HG03520 (cell line): ENCODE results near the gene QSOX1.
"Not testable (repeated sequence)": the region's sequence is repeated elsewhere in the genome, so short reads cannot be mapped to it uniquely, and the experiment has no call there.

Experiments
- ATAC-seq: cut with Tn5 transposase; IDR thresholded peaks from one replicate; pipeline ENCODE4 v1.9.1; 2021; ENCODE audit warnings: mild to moderate bottlenecking, moderate library complexity; ENCODE audit not compliant: unreplicated experiment

The QSOX1 gene, protein sequence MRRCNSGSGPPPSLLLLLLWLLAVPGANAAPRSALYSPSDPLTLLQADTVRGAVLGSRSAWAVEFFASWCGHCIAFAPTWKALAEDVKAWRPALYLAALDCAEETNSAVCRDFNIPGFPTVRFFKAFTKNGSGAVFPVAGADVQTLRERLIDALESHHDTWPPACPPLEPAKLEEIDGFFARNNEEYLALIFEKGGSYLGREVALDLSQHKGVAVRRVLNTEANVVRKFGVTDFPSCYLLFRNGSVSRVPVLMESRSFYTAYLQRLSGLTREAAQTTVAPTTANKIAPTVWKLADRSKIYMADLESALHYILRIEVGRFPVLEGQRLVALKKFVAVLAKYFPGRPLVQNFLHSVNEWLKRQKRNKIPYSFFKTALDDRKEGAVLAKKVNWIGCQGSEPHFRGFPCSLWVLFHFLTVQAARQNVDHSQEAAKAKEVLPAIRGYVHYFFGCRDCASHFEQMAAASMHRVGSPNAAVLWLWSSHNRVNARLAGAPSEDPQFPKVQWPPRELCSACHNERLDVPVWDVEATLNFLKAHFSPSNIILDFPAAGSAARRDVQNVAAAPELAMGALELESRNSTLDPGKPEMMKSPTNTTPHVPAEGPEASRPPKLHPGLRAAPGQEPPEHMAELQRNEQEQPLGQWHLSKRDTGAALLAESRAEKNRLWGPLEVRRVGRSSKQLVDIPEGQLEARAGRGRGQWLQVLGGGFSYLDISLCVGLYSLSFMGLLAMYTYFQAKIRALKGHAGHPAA

DNA sequence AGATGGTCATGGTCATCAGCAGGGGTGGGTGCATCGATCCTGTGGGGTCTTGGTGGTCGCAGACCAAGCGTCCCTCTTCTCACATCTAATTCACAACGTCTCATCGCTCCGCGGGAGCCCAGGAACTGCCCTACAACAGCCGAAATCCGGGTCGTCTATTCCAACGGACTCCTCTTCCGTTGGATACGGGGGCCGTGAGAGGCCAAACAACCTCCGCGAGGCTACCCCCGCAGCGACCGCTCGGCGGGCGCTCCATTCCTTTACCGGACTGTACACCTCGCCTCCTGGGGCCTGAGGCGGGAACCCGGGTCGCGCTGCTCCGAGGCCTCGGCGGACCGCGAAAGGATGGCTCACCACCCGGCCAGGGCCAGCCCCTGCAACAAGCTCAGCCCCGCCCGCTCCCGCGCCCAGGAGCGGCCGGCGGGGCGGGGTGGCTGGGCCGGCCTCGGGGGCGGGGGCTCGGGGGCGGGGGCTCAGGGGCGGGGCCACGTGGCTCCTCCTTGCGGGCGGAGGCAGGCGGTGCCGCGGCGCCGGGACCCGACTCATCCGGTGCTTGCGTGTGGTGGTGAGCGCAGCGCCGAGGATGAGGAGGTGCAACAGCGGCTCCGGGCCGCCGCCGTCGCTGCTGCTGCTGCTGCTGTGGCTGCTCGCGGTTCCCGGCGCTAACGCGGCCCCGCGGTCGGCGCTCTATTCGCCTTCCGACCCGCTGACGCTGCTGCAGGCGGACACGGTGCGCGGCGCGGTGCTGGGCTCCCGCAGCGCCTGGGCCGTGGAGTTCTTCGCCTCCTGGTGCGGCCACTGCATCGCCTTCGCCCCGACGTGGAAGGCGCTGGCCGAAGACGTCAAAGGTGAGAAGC is at the start of gene QSOX1:
Gene QSOX1 (plus strand): TSS at position 545 of the 857 bp plus-strand sequence. CDS start 39 bp downstream, at position 584.
- peak; percentile 89 for ATAC-seq

DNA sequence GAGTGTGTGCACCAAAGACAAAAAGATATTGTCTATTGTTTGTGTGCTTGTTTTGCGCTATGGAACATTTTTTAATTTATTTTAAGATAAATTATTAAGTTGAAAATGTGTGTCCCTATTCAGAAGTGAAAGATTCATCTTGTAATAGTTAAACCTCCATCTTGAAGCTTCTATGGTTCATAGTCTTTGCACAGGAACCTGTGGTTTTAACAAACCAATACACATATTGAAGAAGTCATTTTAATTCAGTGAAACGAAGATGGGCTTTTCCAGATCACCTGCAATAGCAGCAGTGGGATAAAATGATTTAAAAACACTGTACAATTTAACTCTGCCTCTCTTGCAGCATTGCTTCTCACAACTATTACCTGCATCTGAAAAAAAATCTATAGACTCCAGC is 42.6 kb upstream of the QSOX1 start:
- no peak for ATAC-seq

DNA sequence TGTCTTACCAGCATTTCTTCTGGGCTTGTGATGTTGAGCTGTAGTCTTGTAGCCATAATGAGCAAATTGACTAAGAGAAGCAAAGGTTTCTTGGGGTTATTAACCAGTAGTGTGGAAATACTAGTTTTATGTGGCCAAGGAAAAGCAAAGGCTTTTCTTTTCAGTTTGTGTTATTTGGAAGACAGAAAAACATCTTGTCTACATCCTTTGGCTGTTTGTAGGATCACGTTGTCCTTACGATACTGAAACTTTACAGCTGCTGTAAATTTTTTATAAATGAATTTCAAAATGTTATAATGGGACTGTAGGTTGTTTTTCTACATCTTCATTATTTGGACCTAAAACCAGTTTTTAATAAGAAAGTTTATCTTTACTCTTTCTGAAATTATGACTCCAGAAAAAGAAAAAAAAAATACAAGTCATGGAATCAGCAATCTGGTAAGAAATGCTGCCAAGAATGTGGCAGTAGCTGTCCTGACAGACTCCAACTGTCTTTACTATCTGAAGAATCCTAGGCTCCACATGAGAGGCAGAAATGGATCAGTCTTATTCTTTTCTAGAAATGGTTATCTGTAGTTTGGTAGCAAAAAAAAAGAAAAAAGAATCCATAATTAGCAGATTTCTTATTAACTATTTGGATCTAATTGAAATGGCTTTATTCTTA is 41.6 kb upstream of the QSOX1 start:
- ATAC-seq: no peak

DNA sequence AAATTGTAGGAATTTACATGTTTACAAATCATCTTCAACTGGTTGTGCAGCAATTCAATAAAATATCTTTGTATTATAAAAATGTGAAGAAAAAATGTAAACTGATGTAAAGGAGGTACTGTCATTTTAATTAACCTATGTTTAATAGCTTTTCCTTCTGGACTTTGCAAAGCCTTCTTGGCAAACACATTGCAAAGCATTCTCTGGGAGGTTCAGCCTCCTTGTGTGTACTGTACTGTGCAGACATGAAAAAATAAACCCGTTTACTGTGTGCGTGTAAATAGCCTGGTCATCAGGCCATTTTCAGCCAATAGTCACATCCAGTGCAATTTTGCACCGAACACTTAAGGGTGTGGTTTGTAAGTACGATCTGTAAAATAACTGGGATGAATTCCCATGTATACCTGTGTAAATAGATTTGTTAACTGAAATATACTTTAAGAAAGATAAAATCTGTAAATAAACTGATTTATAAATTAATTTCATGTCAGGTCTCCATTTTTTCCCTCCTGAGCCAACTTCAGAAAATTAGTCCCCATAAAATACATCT is 40.2 kb upstream of the QSOX1 start:
- ATAC-seq: no peak

DNA sequence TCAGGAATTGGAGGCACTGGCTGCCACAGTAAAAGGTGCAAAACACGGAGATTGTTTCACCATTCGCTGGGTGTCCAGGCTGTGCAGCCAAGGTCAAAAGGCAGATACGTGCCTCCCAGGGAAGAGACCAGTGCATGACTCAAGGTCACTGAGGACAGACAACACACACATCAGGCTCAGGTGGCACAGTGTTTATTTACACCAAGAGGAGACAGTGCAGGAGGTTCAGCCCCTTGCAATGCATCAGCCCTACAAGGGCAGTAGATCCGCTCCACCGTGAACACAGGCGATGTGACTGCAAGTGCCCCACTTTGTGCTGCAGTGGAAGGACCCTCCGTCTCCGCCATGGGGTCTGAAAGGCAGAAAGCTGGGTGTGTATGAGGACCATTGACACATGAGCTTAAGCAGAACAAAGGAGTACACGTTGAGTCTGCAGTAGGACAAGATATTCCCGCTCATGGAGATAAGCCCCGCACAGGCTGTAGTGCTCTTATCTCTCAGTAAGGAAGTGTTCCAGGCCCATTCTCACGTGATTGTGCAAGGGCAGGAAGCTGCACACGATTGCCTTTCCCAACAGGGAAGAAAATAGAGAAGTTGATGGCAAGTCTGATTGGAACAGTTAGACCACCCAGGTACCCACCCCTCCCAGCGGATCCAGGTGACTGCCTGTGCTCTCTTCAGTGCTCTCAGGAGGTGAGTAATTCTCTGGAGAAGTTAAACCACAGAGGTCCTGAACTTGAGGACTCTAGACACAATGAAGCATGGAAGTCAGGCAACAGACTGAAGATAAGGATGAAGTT is 37.5 kb upstream of the QSOX1 start:
- no peak for ATAC-seq

DNA sequence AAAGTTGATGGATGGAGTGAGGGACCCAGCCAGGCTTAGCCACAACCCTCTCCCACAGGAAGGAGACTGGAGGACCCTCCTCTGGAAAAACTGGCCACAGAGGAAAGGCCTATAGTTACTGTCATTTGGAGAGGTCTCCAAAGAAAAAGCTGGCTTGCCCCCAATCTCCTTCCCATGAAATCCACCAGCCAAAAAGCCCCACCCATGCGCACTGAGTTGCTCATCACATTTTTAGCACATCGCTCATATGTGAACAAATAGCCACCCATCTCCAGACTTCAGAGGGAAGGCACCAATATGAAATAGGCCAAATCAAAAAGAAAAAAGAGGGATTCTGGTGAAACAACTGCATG is 36.9 kb upstream of the QSOX1 start:
- ATAC-seq: no peak

DNA sequence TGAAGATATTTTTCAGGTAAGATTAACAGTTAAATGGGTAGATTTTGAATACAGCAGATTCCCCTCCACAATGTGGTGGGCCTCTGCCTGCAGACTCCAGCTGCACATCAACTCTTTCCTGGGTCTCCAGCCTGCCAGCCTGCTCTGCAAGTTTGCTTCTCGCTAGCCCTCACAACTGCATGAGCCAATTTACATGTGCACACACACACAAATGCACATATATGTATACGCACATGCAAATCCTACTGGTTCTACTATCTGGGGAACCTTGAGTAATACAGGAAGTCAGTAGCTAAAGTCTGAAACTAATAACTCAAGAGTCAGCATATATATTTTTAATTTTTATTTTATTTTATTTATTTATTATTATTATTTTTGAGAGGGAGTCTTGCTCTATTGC is 34.8 kb upstream of the QSOX1 start:
- ATAC-seq: no peak

DNA sequence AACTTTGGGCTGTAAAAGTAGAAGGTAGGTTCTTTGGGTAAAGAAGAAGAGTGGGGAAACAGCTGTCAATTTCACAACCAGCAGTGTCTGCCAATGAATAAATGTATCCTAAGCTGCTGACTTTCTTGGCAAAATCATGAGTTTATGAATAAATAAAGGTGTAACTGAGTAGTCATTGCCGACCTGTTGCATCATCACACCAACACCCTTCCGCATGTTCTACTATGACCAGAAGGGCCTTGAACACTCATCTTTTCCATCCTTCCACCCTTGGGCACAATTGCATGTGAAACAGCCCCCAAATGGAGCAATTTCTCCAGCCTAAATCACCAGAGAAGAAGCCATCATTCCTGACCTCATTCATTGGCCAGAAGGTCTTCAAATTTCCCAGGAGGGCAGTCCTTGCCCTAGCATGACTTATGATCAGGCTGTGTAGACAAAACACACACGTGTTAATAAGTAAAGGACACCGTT is 31.2 kb upstream of the QSOX1 start:
- ATAC-seq: no peak

DNA sequence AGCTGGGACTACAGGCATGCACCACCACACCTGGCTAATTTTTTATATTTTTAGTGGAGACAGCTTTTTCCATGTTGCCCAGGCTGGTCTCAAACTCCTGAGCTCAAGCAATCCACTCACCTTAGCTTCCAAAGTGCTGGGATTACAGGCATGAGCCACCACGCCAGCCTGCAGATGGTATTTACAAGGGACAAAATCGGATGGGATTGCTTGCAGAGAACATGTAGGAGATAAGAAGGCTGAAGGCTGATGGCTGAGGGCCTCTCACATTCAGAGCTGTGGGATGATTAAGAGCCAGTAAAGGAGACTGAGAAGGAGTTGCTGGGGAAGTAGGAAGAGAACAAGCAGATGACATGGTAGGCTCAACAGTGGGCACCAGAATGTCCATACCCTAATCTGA is 24.0 kb upstream of the QSOX1 start:
- no peak for ATAC-seq

DNA sequence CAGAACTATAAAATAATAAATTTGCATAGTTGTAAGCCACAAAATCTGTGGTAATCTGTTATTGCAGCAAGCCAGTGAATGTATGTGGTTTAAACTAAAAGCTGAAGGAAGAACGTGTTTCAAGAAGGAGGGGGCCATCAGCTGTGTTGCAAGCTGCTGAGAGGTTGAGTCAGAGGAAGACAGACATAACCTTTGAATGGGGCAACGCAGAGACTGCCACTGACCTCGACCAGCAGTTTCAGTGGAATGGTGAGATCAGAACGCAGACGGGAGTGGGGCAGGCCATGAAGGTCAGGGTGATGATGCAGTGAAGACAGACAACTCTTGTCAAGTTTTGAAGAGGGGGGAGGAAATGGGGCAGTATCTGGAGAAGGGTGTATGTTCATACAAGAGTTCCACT is 23.2 kb upstream of the QSOX1 start:
- no peak for ATAC-seq

DNA sequence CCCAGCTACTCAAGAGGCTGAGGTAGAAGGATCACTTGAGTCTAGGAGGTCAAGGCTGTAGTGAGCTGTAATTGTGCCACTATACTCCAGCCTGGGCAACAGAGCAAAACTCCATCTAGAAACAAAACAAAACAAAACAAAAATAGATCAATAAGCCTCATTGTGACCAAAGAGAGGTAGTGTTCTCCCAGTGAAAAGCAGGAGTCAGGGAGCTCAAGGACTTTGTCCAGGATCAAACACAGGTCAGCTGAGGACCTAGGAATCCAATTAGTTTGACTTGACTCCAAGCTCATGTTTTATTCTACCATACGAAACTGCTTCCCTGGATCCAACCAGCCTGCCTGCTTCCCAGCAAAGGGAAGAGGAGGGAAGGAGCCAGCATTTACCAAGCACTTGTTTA is 21.5 kb upstream of the QSOX1 start:
- ATAC-seq: no peak

DNA sequence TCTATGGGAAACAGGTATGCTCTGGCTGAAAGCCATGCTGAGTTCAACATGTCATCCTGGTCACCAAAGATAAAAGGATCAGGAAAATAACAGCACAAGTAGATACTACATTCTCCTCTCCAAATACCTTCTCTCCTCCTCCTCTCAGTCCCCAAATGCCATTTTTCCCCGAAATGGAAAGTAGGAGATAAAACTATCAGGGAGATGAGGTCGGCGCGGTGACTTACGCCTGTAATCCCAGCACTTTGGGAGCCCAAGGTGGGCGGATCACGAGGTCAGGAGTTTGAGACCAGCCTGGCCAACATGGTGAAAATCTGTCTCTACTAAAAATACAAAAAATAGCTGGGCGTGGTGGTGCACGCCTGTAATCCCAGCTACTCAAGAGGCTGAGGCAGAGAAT is 21.0 kb upstream of the QSOX1 start:
- ATAC-seq: not testable (repeated sequence)

DNA sequence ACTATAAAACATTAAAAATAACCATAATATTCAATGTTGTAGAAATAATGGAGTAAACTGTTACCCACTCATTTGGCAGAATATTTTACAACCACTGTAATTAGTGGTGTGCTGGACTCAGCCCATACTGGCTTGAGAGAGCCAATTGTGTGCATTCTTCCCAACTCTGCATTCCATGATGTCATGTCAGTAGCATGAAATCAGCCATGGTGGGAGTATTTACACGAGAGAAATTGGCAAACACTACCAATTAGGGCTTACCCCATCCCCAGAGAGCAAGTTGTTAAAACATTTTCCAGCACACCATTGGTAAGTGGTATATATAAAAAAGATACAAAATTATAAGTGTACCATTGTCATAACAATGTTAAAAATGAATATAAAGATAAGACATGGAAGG is 19.1 kb upstream of the QSOX1 start:
- ATAC-seq: no peak

DNA sequence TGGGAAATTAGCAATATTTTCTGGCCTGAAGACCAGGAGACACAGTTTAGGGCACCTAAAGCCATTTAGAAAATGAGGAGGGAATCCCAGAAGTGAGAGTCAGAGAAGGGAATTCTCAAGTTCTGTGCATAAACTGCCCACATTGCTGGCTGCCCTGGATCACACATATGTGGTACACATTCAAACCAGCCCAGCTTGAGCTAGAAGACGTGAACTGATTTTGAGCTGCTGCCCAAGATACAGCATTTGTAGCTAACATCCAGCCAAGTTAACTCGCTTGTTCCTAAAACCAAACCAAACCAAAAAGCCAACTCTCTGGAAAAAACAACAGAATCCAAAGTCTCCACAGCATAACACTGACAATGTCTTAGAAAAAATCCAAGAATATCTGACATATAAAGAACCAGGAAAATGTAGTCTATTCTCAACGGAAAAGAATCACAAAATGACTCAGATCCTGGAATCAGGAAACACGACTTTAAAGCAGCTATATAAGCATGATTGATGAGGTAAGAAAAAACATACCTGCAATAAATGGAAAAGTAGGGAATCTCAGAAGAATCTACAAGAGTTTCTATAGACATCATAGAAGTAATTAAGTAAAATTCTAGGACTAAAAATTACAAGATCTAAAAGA is 18.2 kb upstream of the QSOX1 start:
- ATAC-seq: no peak

DNA sequence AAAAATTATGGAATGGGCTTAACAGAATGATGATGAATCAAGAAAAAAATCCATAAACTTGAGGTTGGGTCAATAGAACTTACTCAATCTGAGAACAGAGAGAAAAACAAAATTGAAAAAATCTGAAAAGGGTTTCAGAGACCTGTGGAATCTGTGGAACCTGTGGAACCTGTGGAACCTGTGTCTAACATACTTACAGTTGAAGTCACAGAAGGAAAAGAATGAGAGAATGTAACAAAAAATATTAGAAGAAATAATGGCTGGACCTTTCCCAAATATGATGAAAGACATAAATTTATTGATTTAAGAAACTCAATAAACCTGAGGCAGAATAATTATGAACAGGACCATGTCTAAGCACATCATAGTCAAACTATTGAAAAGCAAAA is 17.7 kb upstream of the QSOX1 start:
- ATAC-seq: no peak

DNA sequence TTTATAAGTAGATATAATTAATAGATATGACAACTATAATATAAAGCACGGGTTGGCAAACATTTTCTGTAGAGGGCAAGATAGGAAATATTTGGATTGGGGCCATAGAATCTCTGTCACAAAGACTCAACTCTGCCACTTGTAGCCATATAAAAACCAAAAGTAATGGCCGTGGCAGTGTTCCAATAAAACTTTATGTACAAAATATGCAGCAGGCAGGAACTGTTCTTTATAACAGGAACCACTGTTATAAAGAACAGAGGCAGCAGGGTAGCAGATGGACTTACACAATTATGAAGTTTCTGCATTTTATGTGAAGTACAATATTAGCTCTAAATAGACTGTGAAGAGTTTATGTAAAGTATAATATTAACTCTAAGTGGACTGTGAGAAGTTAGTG is 16.9 kb upstream of the QSOX1 start:
- ATAC-seq: no peak

DNA sequence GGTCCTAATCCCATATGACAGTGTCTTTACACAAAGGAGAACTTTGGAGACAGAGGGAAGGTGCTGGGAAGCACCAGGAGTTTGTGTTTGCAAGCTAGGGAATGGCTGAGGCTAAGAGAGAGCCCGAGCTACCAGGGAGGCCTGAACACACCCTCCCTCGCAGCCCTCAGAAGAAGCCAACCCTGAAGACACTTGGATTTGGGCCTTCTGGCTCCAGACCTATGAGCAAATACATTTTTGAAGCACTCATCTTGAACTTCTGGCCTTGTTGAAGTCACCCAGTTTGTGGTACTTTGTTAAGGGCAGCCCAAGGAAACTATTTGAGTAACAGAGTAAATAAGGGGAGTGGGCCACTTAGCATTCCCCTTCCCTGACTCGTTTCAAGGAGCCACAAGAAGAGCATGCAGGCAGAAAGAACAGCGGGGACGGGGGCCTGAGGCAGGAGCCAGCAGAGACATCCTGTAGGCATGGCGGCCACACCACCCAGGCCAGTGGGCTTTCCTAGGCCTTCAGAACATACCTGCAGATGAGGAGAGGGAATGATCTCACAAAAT is 13.2 kb upstream of the QSOX1 start:
- ATAC-seq: no peak

DNA sequence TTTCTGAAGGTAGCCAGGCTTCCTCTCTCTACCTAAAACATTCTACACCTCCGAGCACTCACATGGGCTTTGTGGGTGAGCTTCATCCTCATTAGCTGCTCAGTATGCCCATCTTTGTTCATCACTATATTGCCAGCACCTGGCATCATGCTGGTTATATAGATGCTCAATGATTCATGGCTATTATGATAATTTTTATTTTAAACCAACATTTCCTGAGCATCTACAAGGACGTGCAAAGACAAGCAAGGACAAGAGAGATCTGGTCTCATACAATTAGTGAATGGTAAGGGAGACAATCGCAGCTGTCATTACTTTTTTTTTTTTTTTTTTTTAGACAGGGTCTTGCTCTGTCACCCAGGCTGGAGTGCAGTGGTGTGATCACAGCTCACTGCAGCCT is 11.3 kb upstream of the QSOX1 start:
- no peak for ATAC-seq
